T-helper 2 cell treated with Interferon-gamma antibody and Interleukin-4, amounts not matched to agents 100 ng/mL and 5 ng/mL, for 36 hours (primary cell): ENCODE data around the gene MYB. TPM values are rescaled to one million over a fixed set of nuclear protein-coding genes. Genes with fewer than 3 reads are reported as not detected.
"Not testable (repeated sequence)": the region's sequence is repeated elsewhere in the genome, so short reads cannot be mapped to it uniquely, and the experiment has no call there.

ENCODE experiments used
- intact Hi-C: fragments of 100-400 bp; cut with micrococcal nuclease; formaldehyde crosslinking; loops from one replicate; pipeline ENCODE4 v1.15.1; 2023
- total RNA-seq: library from RNA; stranded (reverse); gene quantifications from 2 replicates; pipeline ENCODE4 v1.2.3, GENCODE V29; 2022

MYB gene
- total RNA-seq = 75.7 and 77.9 TPM in 2 replicates

GRCh38 chr6:135180542-135181332 lies at the start of gene MYB:
Gene MYB, plus strand, starts transcription at chr6:135181308. Its CDS starts 206 bp downstream, at chr6:135181514.
- intact Hi-C loops = loop anchor here (1.0 to 5.0 kb wide), 4 partner anchors 9 to 1107 kb away; partner anchors contain the start of gene BCLAF1

GRCh38 chr6:135132776-135133175 lies 48.3 kb upstream of the MYB start:
- intact Hi-C loops = no loop called here

- intact Hi-C loops = no loop called here
These were observed 45.3 kb upstream of the MYB start for GRCh38 chr6:135135835-135136234.

GRCh38 chr6:135137826-135138225 lies 43.3 kb upstream of the MYB start:
- intact Hi-C loops = no loop called here

GRCh38 chr6:135141182-135141581 lies 39.9 kb upstream of the MYB start:
- intact Hi-C loops = no loop called here

GRCh38 chr6:135141728-135142127 lies 39.4 kb upstream of the MYB start:
- intact Hi-C loops = no loop called here

GRCh38 chr6:135142232-135142631 lies 38.9 kb upstream of the MYB start:
- intact Hi-C loops = not testable (repeated sequence)

GRCh38 chr6:135144673-135145062 lies 36.4 kb upstream of the MYB start:
- intact Hi-C loops = loop anchor here (1.0 to 2.0 kb wide), 6 partner anchors 16 to 295 kb away; no protein-coding TSS in a partner anchor

GRCh38 chr6:135145063-135145800 lies 35.9 kb upstream of the MYB start:
- intact Hi-C loops = loop anchor here (1.0 to 2.0 kb wide), 6 partner anchors 16 to 294 kb away; no protein-coding TSS in a partner anchor

GRCh38 chr6:135146162-135146934 lies 34.8 kb upstream of the MYB start:
- intact Hi-C loops = no loop called here

GRCh38 chr6:135147637-135148592 lies 33.2 kb upstream of the MYB start:
- intact Hi-C loops = no loop called here

- intact Hi-C loops = no loop called here
These were observed 32.2 kb upstream of the MYB start for GRCh38 chr6:135148889-135149288.

GRCh38 chr6:135149376-135149775 lies 31.7 kb upstream of the MYB start:
- intact Hi-C loops = no loop called here

GRCh38 chr6:135150481-135150880 lies 30.6 kb upstream of the MYB start:
- intact Hi-C loops = not testable (repeated sequence)

GRCh38 chr6:135154125-135154524 lies 27.0 kb upstream of the MYB start:
- intact Hi-C loops = not testable (repeated sequence)

GRCh38 chr6:135158397-135158796 lies 22.7 kb upstream of the MYB start:
- intact Hi-C loops = no loop called here

GRCh38 chr6:135159531-135159930 lies 21.6 kb upstream of the MYB start:
- intact Hi-C loops = no loop called here

GRCh38 chr6:135161411-135162395 lies 19.4 kb upstream of the MYB start:
- intact Hi-C loops = loop anchor here (1.0 kb wide), 2 partner anchors 10 to 16 kb away; no protein-coding TSS in a partner anchor
